A673 (cell line): ENCODE data around the gene HINT3. TPM values are rescaled to one million over a fixed set of nuclear protein-coding genes. Genes with fewer than 3 reads are reported as not detected.

Experiments
- BruUV-seq: library from RNA; stranded (reverse); fragments of 400-500 nt; replicated peaks from 2 replicates; lab custom pipeline; 2021; lab: Mats Ljungman, UMichigan
- CTCF ChIA-PET: fragments of 300-600 bp; sonication (Branson Sonifier 250); formaldehyde crosslinking; loops from one replicate; lab custom pipeline; 2022; ENCODE audit warnings: antibody characterized with exemption; lab: Charles Lee
- POLR2A ChIA-PET: fragments of 300-600 bp; sonication (Branson Sonifier 250); formaldehyde crosslinking; loops from one replicate; lab custom pipeline; 2022; ENCODE audit warnings: antibody characterized with exemption; ENCODE audit not compliant: low non-redundant PET; lab: Charles Lee
- DNase-seq: peaks from one replicate; pipeline ENCODE4 v3.0.0-alpha.2; 2015; ENCODE audit warnings: low spot score
- H3K27ac ChIP-seq: fragments of 200-600 bp; sonication (generic); 2 replicates; pipeline ENCODE4 v1.5.1; 2016; ENCODE audit warnings: mixed run types, low read depth, mild to moderate bottlenecking, mixed read lengths, antibody characterized with exemption, low read length; ENCODE audit not compliant: poor library complexity, severe bottlenecking
- H3K27me3 ChIP-seq: fragments of 200-600 bp; sonication (generic); replicated peaks from 2 replicates; pipeline ENCODE4 v1.6.1; 2017; ENCODE audit warnings: mixed run types, low read depth, mild to moderate bottlenecking, mixed read lengths, antibody characterized with exemption, low read length; ENCODE audit not compliant: insufficient read depth, poor library complexity
- H3K36me3 ChIP-seq: fragments of 200-600 bp; sonication (generic); 2 replicates; pipeline ENCODE4 v1.6.1; 2016; ENCODE audit warnings: mixed run types, mild to moderate bottlenecking, mixed read lengths, antibody characterized with exemption, low read length; ENCODE audit not compliant: insufficient read depth, poor library complexity, severe bottlenecking
- H3K4me1 ChIP-seq: fragments of 200-600 bp; sonication (generic); 2 replicates; pipeline ENCODE4 v1.6.1; 2017; ENCODE audit warnings: mixed run types, mild to moderate bottlenecking, mixed read lengths, antibody characterized with exemption, low read length; ENCODE audit not compliant: insufficient read depth, poor library complexity, severe bottlenecking
- H3K4me3 ChIP-seq: fragments of 200-600 bp; sonication (generic); 2 replicates; pipeline ENCODE4 v1.5.1; 2016; ENCODE audit warnings: low read depth, mixed run types, mild to moderate bottlenecking, mixed read lengths, low read length; ENCODE audit not compliant: poor library complexity, severe bottlenecking
- H3K9me3 ChIP-seq: fragments of 200-600 bp; sonication (generic); 2 replicates; pipeline ENCODE4 v1.6.1; 2016; ENCODE audit warnings: mixed run types, low read depth, mild to moderate bottlenecking, mixed read lengths, antibody characterized with exemption, low read length; ENCODE audit not compliant: poor library complexity, severe bottlenecking
- EZH2 ChIP-seq: fragments of 200-600 bp; sonication (generic); IDR thresholded peaks from 2 replicates; pipeline ENCODE4 v1.6.1; 2017; ENCODE audit warnings: borderline replicate concordance, low read depth, mild to moderate bottlenecking, mixed read lengths, antibody characterized with exemption, low read length; ENCODE audit not compliant: poor library complexity, severe bottlenecking
- intact Hi-C: fragments of 100-400 bp; cut with micrococcal nuclease; formaldehyde crosslinking; loops from one replicate; pipeline ENCODE4 v1.10.0; 2022; ENCODE audit not compliant: unreplicated experiment
- total RNA-seq: library from RNA; stranded (reverse); gene quantifications from 2 replicates; pipeline ENCODE4 v1.2.3, GENCODE V29; 2021
- TF ChIP-seq, protein P1 (sequence below): fragments of 300-800, 200-600 bp; sonication (generic); conservative IDR thresholded peaks from 2 replicates; pipeline ENCODE4 v1.5.1; 2017; ENCODE audit warnings: low read depth, mild to moderate bottlenecking, antibody characterized with exemption, low read length, moderate library complexity, mixed read lengths

Gene HINT3
- total RNA-seq, 1 experiment from 2014 or later, result 15.8 TPM

DNA sequence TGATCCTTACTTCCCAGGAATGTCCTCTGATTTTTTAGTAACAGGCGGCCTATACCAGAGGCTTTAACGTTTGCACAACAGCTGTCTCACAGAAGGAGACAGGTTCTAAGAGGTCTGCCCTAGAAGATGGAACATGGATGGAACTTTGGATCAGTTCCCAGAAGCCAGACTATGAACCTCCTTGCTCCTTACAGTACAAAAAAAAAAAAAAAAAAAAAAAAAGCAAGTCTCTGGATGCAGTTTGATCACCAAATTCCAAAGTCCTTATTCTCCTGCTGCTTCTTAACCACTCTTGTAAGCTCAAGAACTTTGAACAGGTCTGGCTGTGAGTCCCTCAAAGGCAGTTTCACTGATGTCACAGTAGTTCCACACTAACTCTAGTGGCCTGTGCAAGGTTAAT lies 27.7 kb downstream of the HINT3 start:
- POLR2A ChIA-PET, result no interaction called here
- DNase-seq, result no peak
- Histone ChIP-seq H3K9me3 (no peaks in the 10 kb centered on the region), H3K27me3 (no peaks in the 10 kb centered on the region), H3K4me1 (peaks cover 32% of the 10 kb centered on the region), H3K27ac (no peak overlapping the region), H3K4me3 (no peak overlapping the region), H3K36me3 (no peaks in the 10 kb centered on the region)
- TF ChIP-seq EZH2, result no peak
- TF ChIP-seq, protein P1, sequence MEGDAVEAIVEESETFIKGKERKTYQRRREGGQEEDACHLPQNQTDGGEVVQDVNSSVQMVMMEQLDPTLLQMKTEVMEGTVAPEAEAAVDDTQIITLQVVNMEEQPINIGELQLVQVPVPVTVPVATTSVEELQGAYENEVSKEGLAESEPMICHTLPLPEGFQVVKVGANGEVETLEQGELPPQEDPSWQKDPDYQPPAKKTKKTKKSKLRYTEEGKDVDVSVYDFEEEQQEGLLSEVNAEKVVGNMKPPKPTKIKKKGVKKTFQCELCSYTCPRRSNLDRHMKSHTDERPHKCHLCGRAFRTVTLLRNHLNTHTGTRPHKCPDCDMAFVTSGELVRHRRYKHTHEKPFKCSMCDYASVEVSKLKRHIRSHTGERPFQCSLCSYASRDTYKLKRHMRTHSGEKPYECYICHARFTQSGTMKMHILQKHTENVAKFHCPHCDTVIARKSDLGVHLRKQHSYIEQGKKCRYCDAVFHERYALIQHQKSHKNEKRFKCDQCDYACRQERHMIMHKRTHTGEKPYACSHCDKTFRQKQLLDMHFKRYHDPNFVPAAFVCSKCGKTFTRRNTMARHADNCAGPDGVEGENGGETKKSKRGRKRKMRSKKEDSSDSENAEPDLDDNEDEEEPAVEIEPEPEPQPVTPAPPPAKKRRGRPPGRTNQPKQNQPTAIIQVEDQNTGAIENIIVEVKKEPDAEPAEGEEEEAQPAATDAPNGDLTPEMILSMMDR, result no peak
- no TSS peak for BruUV-seq
- intact Hi-C loops, result no loop called here
- CTCF ChIA-PET, result no interaction called here

DNA sequence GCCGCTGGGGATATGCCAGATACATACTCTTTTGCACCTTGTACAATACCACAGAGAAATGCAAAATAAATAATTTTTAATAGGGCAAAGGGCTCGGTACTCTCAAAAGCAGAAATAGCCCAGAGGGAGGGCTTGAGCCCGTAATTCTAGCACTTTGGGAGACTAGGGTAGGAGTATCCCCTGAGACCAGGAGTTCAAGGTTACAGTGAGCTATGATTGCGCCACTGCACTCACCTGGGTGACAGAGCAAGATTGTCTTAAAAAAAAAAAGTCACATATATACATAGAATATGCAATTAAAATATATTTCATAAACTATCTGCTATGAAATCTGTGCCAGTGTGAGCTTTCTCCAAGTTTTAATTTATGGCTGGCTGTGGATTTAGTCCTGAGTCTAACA lies 29.0 kb downstream of the HINT3 start:
- intact Hi-C loops, result no loop called here
- Histone ChIP-seq H3K27me3 (no peaks in the 10 kb centered on the region), H3K9me3 (no peaks in the 10 kb centered on the region), H3K27ac (peak overlapping the region; percentile 75), H3K36me3 (no peaks in the 10 kb centered on the region), H3K4me3 (peak overlapping the region; percentile 77), H3K4me1 (peaks cover 32% of the 10 kb centered on the region)
- no peak for TF ChIP-seq EZH2
- TF ChIP-seq, protein P1, result no peak
- ChIA-PET POLR2A (interaction anchor here (0.7 kb wide), 1 partner anchor 506 kb away, joined by 4 read pairs; no protein-coding TSS in a partner anchor), CTCF (interaction anchor here (1.5 kb wide), 1 partner anchor 10 kb away, joined by 7 read pairs; no protein-coding TSS in a partner anchor)
- no peak for DNase-seq
- no TSS peak for BruUV-seq

GRCh38 chr6:125985979-125986300 lies 29.4 kb downstream of the HINT3 start:
- intact Hi-C loops, result no loop called here
- Histone ChIP-seq H3K9me3 (no peaks in the 10 kb centered on the region), H3K27ac (peak overlapping the region; percentile 75), H3K4me3 (peak overlapping the region; percentile 77), H3K27me3 (no peaks in the 10 kb centered on the region), H3K4me1 (peaks cover 32% of the 10 kb centered on the region), H3K36me3 (no peaks in the 10 kb centered on the region)
- TSS peak; percentile 96 for BruUV-seq
- DNase-seq, result no peak
- TF ChIP-seq, protein P1, result no peak
- TF ChIP-seq EZH2, result no peak
- ChIA-PET POLR2A (interaction anchor here (0.6 to 0.8 kb wide), 2 partner anchors 9 to 659 kb away, joined by 3 to 4 read pairs; no protein-coding TSS in a partner anchor), CTCF (interaction anchor here (1.0 to 1.5 kb wide), 2 partner anchors 10 to 205 kb away, joined by 4 to 7 read pairs; no protein-coding TSS in a partner anchor)
